AG10803 (cell line): ENCODE data around the gene CLSTN2.

Experiments
- DNase-seq: peaks from one replicate; pipeline ENCODE4 v3.0.0; 2010; ENCODE audit warnings: low read depth
- H3K4me3 ChIP-seq: 2 replicates; pipeline ENCODE4 v1.5.1; 2011; ENCODE audit warnings: mild to moderate bottlenecking, low read length, control low read depth
- CTCF ChIP-seq: conservative IDR thresholded peaks from 2 replicates; pipeline ENCODE4 v1.5.1; 2011; ENCODE audit warnings: mild to moderate bottlenecking, low read length, control low read depth, inconsistent platforms

Gene CLSTN2

GRCh38 chr3:140011611-140012277 is 76.8 kb downstream of the CLSTN2 start:
- no peak for TF ChIP-seq CTCF
- DNase-seq, result no peak
- H3K4me3 ChIP-seq, result no peak overlapping the region

GRCh38 chr3:140013220-140013619 is 78.2 kb downstream of the CLSTN2 start:
- no peak for TF ChIP-seq CTCF
- DNase-seq, result no peak

GRCh38 chr3:140014831-140015495 is 80.0 kb downstream of the CLSTN2 start:
- no peak overlapping the region for H3K4me3 ChIP-seq
- no peak for DNase-seq
- TF ChIP-seq CTCF, result no peak

More at GRCh38 chr3:140013220-140013619, 78.2 kb downstream of the CLSTN2 start:
- H3K4me3 ChIP-seq, result no peak overlapping the region

GRCh38 chr3:140015741-140016140 is 80.8 kb downstream of the CLSTN2 start:
- no peak for DNase-seq
- TF ChIP-seq CTCF, result no peak
- H3K4me3 ChIP-seq, result no peak overlapping the region

- DNase-seq, result no peak
- no peak overlapping the region for H3K4me3 ChIP-seq
- TF ChIP-seq CTCF, result no peak
These were observed 83.6 kb downstream of the CLSTN2 start for GRCh38 chr3:140018556-140018955.

- H3K4me3 ChIP-seq, result no peak overlapping the region
- TF ChIP-seq CTCF, result no peak
- DNase-seq, result no peak
These were observed 85.0 kb downstream of the CLSTN2 start for GRCh38 chr3:140019946-140020345.

GRCh38 chr3:140020541-140020940 is 85.6 kb downstream of the CLSTN2 start:
- H3K4me3 ChIP-seq, result no peak overlapping the region
- no peak for TF ChIP-seq CTCF
- no peak for DNase-seq
